Pancreas (tissue), 10 donors: ENCODE measurements around the gene EME2. TPM values are rescaled to one million over a fixed set of nuclear protein-coding genes. Genes with fewer than 3 reads are reported as not detected.
A peak's percentile ranks its signal among the peaks of the same experiment; 100 is the strongest.

Experiments used
- ATAC-seq, 4 donors: fragments of 200-7000 bp; cut with Tn5 transposase; one replicate each; pipeline versions ENCODE4 v1.8.0 to v1.9.1; 2020; ENCODE audit warnings: mild to moderate bottlenecking in 4 of 4, moderate library complexity in 4 of 4
- DNase-seq, 6 donors: peaks; one replicate each; pipeline ENCODE4 v3.0.0-alpha.2; 2020
- FAIRE-seq: peaks from 2 replicates; lab custom pipeline; 2012; peaks lifted over from hg19 to GRCh38; lab: Jason Lieb, UNC
- H3K27ac ChIP-seq, 4 donors: fragments of 200-600 bp; sonication (generic); 1 replicate in 3 of 4; 2 replicates in 1 of 4; pipeline versions ENCODE4 v1.5.0 to v1.8.0; 2020
- H3K27me3 ChIP-seq, 4 donors: fragments of 200-600 bp; one replicate each; pipeline ENCODE4 v1.8.0; 2021
- H3K36me3 ChIP-seq, 3 donors: fragments of 200-600 bp; sonication (generic) in 1 of 3; one replicate each; pipeline versions ENCODE4 v1.5.0 to v1.8.0; 2020 to 2021
- H3K4me1 ChIP-seq, 3 donors: fragments of 200-600 bp; one replicate each; pipeline ENCODE4 v1.8.0; 2021
- H3K4me3 ChIP-seq, 4 donors: fragments of 200-600 bp; sonication (generic) in 2 of 4; one replicate each; pipeline versions ENCODE4 v1.5.0 to v1.8.0; 2020 to 2021
- H3K9me3 ChIP-seq, 4 donors: fragments of 200-600 bp; one replicate each; pipeline ENCODE4 v1.8.0; 2021
- CTCF ChIP-seq, 4 donors: fragments of 200-600 bp; sonication (generic) in 3 of 4; IDR thresholded peaks; one replicate each; pipeline versions ENCODE4 v1.5.0 to v1.8.0; 2021; ENCODE audit warnings: antibody characterized with exemption in 4 of 4
- WGBS, 2 donors: extraction: QIAGEN DNeasy Blood & Tissue Kit; methylation state at CpG; one replicate each; pipeline ENCODE4 v1.1.7; 2013; 5-methylcytosine and 5-hydroxymethylcytosine counted together
- intact Hi-C, 3 donors: fragments of 100-400 bp; cut with DNase I; formaldehyde crosslinking; loops; one replicate each; pipeline versions ENCODE4 v1.11.1 to v1.14.2; 2022
- polyA plus RNA-seq, 2 donors: library from polyadenylated mRNA; stranded (reverse); fragments of 200-250 nt; gene quantifications; one replicate each; pipeline ENCODE4 v1.2.3, GENCODE V29; 2013
- total RNA-seq, 6 donors: library from RNA; stranded (reverse); fragmentation: NEBNext Ultra II Directional in 4 of 6; extraction: Animal tissue kit (Norgen Biotek cat#: 25700) in 4 of 6; gene quantifications; one replicate each; pipeline versions ENCODE4 v1.2.1 to v1.2.4, GENCODE V29; 2021 to 2023
- donor health status: healthy with polysubstance abuse.
- donor health status: DM: no; HTN: no; CAD: no; lungs with moderate emphysema.
- donor health status: DM: no; HTN: no; CAD: no.
- donor health status: control.
- donor health status: control.
- donor health status: Bipolar disorder and iron deficiency.
- donor health status: DM: yes; HTN: yes; CAD: no.
- donor health status: DM: no; HTN: no; CAD: no.
- donor health status: DM: no; HTN: no; CAD: no.
- donor health status: DM: yes; HTN: yes; CAD: no.

Gene EME2
- total and polyA plus RNA-seq, 8 donors, result 4.7 to 37.9 (median 8.1) TPM

GRCh38 chr16:1774448-1774780 is 1.8 kb downstream of the EME2 start:
- Histone ChIP-seq H3K27ac (peak overlapping the region in 2 of 4 donors; percentile 89 to 94), H3K4me3 (peak overlapping the region in 2 of 4 donors; percentile 87 to 100), H3K4me1 (peaks cover 9 to 13% (median 9%) of the 10 kb centered on the region in 3 donors), H3K9me3 (no peaks in the 10 kb centered on the region), H3K27me3 (no peaks in the 10 kb centered on the region), H3K36me3 (peaks cover 0 to 25% (median 10%) of the 10 kb centered on the region in 3 donors)
- TF ChIP-seq CTCF (IDR thresholded peaks at IDR 0.05), result no peak
- FAIRE-seq (no peak), ATAC-seq (no peak), DNase-seq (peak in 3 of 6 donors; percentile 33 to 85 (median 48))
- 70 to 77% methylated on average over 7 of the region's 7 CpGs for WGBS, 2 donors
- intact Hi-C loops, result no loop called here

DNA sequence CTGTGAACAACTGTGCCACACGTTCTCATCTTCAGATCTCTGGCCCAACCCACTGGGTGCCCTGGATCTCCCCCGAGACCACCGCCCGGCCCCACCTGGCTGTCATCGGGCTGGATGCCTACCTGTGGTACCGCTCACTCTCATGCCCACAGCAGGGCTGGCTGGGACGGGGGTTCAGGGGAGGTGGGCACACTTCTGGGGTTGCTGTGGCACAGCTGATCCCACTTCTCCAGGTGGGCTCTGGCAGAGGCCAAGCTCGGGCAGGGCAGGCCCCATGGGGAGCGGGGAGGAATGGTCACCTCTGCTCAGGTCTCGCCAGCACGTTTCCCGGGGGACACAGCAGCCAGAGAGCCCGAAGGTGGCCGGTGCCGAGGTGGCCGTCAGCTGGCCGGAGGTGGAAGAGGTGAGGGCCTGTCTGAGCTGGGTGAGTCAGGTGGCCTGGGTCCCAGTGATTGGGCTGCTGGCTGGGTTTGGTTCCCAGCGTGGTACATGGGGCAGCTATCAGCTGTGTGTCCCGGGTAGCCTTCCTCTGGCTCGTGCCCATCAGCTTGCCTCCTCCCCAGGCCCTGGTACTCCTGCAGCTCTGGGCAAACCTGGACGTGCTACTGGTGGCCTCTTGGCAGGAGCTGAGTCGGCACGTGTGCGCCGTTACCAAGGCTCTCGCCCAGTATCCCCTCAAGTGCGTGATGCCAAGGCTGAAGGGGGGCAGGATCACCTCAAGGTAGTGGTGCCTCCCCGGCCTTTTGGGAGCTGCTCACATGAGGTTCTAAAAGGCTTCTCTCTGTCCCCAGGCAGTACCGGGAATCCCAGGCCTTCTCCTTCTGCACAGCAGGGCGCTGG is 2.6 kb downstream of the EME2 start:
- FAIRE-seq (no peak), ATAC-seq (no peak), DNase-seq (peak in 3 of 6 donors; percentile 43 to 86 (median 48))
- 83 to 89% methylated on average over 30 of the region's 30 CpGs for WGBS, 2 donors
- Histone ChIP-seq H3K4me1 (peaks cover 9 to 11% (median 11%) of the 10 kb centered on the region in 3 donors), H3K9me3 (no peaks in the 10 kb centered on the region), H3K36me3 (peaks cover 0 to 25% (median 10%) of the 10 kb centered on the region in 3 donors), H3K27me3 (no peaks in the 10 kb centered on the region), H3K4me3 (no peak overlapping the region), H3K27ac (no peak overlapping the region)
- intact Hi-C loops, result no loop called here
- TF ChIP-seq CTCF (IDR thresholded peaks at IDR 0.05), result no peak

GRCh38 chr16:1775846-1776671 is 3.4 kb downstream of the EME2 start:
- ATAC-seq (no peak), FAIRE-seq (no peak), DNase-seq (peak in 3 of 6 donors; percentile 28 to 79 (median 49))
- intact Hi-C loops, result no loop called here
- Histone ChIP-seq H3K27ac (no peak overlapping the region), H3K4me3 (no peak overlapping the region), H3K9me3 (no peaks in the 10 kb centered on the region), H3K36me3 (peaks cover 0 to 25% (median 10%) of the 10 kb centered on the region in 3 donors), H3K27me3 (no peaks in the 10 kb centered on the region), H3K4me1 (peaks cover 11 to 19% (median 17%) of the 10 kb centered on the region in 3 donors)
- WGBS, 2 donors, result 82 to 84% methylated on average over 24 to 28 of the region's 28 CpGs
- no peak for TF ChIP-seq CTCF (IDR thresholded peaks at IDR 0.05)

DNA sequence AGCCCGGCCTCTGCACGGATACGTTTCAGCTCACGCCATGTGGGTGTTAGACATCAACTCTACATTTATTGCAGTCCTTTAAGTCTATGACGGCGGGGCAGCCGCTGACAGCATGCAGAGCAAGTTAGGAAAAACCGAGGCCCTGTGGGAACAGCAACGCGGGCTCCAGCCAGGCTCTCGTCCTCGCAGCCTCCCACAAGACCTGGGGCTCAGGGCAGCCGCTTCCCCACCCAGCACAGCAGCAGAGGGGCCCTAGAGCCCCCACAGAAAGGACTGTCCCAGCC is 4.0 kb downstream of the EME2 start:
- Histone ChIP-seq H3K4me3 (no peak overlapping the region), H3K27ac (no peak overlapping the region), H3K4me1 (peaks cover 17 to 21% (median 20%) of the 10 kb centered on the region in 3 donors), H3K9me3 (no peaks in the 10 kb centered on the region), H3K36me3 (peaks cover 0 to 25% (median 10%) of the 10 kb centered on the region in 3 donors), H3K27me3 (no peaks in the 10 kb centered on the region)
- no peak for ATAC-seq
- no peak for TF ChIP-seq CTCF (IDR thresholded peaks at IDR 0.05)
- intact Hi-C loops, result no loop called here
- no peak for DNase-seq
- WGBS, 2 donors, result 85 to 87% methylated on average over 13 of the region's 13 CpGs
- FAIRE-seq, result no peak
